Hypothalamus (tissue), 51 donors: Measurements from ENCODE around the gene PIM2.

ENCODE experiments used
- DNase-seq, 51 donors: peaks; one replicate each; lab custom pipeline; 2025; lab: John Stamatoyannopoulos, UW

The PIM2 gene

DNA sequence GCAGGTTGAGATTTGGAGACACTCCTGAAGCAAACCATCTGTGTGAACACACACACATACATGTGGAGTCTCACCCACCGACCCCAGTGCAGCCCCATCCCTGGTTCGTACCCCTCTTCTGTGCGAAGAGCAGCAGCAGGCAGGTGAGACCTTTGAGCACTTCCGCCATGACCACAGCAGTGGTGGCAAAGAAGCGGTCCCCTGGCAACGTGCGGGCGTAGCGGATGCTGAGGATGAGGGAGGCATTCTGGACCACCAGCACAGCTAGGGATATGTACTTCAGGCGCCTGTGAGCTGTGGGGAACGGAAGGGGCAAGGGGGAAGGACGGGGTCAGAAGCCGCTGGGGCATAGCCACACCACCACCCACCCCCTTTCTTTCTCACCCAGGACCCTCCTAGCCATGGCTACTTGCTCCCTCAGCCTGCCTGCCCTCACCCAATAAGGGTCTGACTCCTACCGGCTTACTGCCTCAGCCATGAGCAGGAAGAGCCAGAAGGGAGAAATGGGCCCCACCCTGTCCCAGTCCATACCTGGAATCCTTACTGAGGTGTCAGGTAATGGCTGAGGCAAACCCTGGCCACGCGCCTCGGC, 9.0 kb downstream of the PIM2 start:
- DNase-seq = no peak

- no peak for DNase-seq
Measured at GRCh38 chrX:48908600-48908999, 10.2 kb downstream of the PIM2 start.

- no peak for DNase-seq
Measured at GRCh38 chrX:48905090-48905790, 13.6 kb downstream of the PIM2 start.

GRCh38 chrX:48904626-48905025, 14.2 kb downstream of the PIM2 start:
- DNase-seq = no peak

GRCh38 chrX:48904180-48904579, 14.6 kb downstream of the PIM2 start:
- DNase-seq = no peak

DNA sequence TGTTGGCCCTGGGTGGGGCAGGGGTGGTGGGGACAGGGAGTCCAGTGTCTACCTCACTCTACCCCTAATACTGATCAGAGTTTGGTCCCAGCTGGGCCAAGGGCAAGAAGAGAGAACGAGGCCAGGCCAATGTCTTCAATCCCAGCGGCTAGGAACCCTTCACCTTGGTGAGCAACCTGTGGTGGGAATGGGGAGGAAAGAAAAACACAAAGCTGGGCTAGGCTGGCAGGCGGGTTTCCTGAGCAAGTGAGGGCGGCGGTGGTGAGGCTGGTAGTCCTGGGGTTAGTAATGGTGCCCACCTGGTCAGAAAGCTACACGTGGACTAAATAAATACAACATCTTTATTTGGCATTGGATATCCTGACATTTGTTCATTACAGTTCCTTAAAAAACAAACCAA, 15.5 kb downstream of the PIM2 start:
- DNase-seq = no peak

- DNase-seq = no peak
Measured at GRCh38 chrX:48902776-48903175, 16.0 kb downstream of the PIM2 start.

DNA sequence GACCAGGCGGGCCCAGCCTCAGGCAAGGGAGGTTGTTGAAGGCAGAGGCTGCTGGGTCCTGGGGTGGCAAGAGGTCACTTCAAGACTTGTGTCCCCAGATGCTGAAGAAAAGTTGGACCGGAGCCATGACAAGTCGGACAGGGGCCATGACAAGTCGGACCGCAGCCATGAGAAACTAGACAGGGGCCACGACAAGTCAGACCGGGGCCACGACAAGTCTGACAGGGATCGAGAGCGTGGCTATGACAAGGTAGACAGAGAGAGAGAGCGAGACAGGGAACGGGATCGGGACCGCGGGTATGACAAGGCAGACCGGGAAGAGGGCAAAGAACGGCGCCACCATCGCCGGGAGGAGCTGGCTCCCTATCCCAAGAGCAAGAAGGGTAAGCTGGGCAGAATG, 16.7 kb downstream of the PIM2 start:
- DNase-seq = no peak

- DNase-seq = no peak
Measured at GRCh38 chrX:48901069-48901468, 17.8 kb downstream of the PIM2 start.

DNA sequence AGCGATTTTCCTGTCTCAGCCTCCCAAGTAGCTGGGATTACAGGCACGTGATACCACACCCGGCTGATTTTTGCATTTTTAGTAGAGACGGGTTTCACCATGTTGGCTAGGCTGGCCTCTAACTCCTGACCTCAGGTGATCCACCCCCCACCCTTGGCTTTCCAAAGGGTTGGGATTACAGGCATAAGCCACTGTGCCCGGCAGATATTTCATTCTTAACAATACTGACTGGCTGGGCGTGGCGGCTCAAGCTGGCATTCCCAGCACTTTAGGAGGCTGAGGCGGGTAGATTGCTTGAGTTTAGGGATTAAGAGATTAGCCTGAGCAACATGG, 19.8 kb downstream of the PIM2 start:
- DNase-seq = no peak

GRCh38 chrX:48897625-48898306, 21.1 kb downstream of the PIM2 start, which contains the start of the genes PQBP1 and TIMM17B:
Gene PQBP1 (plus strand): TSS chrX:48897930. CDS start chrX:48898510, 580 bp downstream.
Gene TIMM17B (minus strand): TSS chrX:48897768. CDS start chrX:48897749, 19 bp downstream.
- peak; percentile 25 to 97 (median 82) for DNase-seq

DNA sequence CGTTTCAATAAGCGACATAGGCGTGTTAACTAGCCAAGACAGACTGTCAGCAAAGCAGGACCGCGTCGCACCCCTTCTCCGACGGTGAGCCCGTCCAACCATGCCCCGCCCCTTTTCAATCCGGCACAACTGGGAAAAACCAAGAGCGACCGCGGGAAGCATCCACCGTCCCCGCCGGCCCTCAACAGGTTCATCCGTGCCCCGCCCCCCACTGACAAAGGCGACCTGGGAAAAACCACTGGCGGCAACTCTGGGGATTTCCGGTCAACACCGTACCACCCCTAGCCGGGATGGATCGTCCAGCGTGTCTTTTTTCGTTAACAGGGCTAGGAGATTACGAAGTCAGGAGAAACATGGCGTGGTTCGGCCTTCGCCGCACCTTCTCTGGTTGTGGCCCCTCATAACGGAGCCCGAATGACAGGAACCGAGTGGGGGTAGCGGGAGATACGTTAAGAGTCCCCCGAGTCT, 21.6 kb downstream of the PIM2 start:
- peak in 46 of 51 donors; percentile 3 to 72 (median 46) for DNase-seq

- DNase-seq = peak in 5 of 51 donors; percentile 4 to 63 (median 12)
Measured at GRCh38 chrX:48896611-48897011, 22.2 kb downstream of the PIM2 start.

GRCh38 chrX:48894891-48895290, 23.9 kb downstream of the PIM2 start:
- no peak for DNase-seq

DNA sequence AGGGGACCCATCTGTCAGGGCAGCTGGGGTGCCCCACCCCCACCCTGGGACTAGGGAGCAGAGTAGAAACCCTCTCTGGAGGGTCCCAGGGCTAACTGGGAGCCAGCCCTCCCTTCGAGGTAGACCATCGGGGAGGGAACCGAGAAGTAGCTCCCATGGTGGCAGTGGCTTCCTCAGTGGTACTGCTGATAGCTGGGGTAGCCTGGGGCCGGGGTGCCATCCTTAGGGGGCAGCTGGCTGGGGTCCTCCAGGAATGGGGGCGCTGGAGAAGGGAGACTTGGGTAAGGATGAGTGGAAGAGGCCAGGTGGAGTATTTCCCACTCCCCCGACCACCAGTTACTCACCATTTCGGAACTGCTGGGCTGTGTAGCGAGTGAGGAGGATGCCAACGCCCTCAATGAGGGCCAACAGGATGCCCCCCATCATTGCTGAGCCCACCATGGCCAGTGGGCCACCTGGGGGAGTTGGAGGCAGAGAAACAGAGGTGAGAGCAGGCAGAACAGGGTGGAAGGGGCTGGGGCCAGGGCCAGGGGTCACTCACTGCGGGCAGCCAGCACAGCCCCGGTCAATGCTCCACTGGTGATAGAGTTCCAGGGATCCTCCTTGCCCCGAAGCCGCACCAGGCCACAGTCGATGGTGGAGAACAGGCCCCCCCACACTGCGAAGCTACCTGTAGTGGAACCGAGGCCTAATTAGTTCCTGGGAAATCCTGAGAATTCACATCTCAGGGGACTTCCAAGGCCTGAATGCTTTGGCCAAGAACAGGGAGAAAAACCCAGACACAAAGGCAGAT, 25.1 kb downstream of the PIM2 start:
- DNase-seq = no peak

DNA sequence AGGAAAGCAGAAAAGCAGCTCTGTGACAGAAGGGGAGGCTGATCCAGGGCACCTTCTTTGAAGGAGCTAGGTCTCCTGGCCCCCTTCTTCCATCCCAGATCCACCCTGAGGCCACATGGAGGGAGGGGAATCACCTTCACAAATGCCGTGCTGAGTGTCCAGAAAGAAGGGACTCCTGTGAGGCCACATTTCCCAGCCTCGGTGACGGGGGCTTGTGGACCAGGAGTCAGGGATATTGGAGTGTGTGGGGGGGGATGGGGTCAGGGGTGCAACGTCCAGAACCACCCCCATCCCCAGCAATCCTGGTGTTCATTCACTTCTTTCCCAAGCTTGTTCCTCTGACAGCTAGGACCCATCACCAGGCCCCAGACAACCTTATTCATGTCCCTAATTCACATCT, 25.9 kb downstream of the PIM2 start:
- no peak for DNase-seq

DNA sequence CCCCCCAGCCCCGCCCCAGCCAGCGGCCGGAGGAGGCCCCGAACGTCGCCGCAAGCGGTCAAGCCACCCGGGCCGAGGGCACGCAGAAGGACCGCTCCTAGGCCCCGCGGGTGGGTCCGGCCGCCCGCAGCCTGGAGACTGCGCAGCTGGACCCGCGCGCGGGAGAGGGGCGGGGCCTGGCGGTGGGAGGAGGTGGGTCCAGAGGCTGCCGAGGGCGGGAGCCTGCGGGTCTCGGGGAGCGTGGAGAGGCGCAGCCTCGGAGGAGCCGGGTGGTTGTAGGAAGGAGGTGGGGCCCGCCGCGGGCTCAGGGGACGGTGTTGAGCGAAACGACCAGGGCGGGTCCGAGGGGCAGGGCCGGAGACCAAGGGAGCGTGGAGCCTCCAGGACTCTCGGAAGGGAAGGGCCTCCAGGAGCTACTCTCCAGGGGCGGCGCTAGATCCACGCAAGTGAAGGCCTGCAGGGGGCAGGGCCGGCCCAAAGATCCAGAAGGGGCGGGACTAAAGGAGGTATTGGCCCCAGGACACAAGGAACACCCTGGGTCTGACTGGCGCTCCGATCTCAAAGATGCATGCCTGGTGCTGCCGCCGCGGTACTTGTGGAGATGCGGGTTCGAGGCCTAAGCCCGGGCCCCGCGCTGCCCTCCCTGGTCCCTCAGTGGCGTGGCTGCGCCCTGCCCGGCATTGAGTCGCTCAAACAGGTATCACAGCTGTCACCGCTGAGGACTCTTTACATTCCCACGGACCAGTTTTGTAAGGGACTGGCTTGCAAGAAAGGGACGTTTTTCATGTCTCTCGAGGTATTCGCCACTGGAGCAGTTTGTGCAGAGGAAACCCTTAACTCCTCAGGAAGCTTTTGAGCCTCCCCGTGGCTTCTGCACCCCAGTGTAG, 27.2 kb downstream of the PIM2 start:
- DNase-seq = peak in 50 of 51 donors; percentile 2 to 87 (median 69)

GRCh38 chrX:48890934-48891401, 27.9 kb downstream of the PIM2 start:
- DNase-seq = peak in 6 of 51 donors; percentile 14 to 40 (median 24)

GRCh38 chrX:48890296-48890925, 28.4 kb downstream of the PIM2 start:
- DNase-seq = peak in 8 of 51 donors; percentile 0 to 32 (median 6)
